Stimulated activated CD8-positive, alpha-beta memory T cell treated with anti-CD3 and anti-CD28 coated beads, Interleukin-15, amount 100 ng/mL, for 24 hours (primary cell): ENCODE data around the gene RBM38.

Experiments
- DNase-seq: peaks from one replicate; pipeline ENCODE4 v3.0.0-alpha.2; 2020; ENCODE audit warnings: low read depth

Gene RBM38

DNA sequence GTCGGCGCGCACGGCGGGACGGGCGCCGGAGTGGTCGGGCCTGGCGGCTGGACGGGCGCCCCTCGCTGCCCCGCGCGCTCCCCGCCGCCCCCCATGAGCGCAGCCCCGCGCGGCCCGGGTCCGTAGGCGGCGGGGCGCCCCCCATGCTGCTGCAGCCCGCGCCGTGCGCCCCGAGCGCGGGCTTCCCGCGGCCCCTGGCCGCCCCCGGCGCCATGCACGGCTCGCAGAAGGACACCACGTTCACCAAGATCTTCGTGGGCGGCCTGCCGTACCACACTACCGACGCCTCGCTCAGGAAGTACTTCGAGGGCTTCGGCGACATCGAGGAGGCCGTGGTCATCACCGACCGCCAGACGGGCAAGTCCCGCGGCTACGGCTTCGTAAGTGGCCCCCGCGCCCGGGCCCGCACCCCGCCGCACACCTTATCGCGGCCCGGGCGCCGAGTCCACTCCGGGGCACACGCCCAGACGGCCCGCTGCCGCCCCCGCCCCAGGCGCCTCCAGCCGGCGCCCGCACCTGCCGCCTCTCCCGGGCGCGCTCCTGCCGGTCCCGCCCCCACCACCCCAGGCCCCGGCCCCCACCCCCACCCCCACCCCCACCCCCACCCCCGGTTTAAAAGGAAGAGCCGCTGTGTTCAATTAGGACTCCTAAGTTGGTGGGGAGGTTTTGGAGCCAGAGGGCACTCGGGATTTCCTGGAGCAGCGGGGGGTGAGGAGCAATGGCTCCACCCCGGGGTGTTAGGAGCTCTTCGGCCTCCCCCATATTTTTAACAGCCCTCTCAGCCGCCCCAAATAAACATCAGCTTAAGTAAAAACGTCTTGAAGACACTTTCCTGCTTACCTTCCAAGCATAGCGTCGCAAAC, 474 bp downstream of the RBM38 start:
- DNase-seq: no peak

- DNase-seq: peak; percentile 39
These were observed 1.5 kb downstream of the RBM38 start for GRCh38 chr20:57392512-57393271.

GRCh38 chr20:57393321-57394120, 2.3 kb downstream of the RBM38 start:
- no peak for DNase-seq

GRCh38 chr20:57394121-57395082, 3.2 kb downstream of the RBM38 start:
- no peak for DNase-seq

GRCh38 chr20:57395111-57395966, 4.1 kb downstream of the RBM38 start:
- DNase-seq: no peak

- no peak for DNase-seq
These were observed 5.2 kb downstream of the RBM38 start for GRCh38 chr20:57396212-57396983.

DNA sequence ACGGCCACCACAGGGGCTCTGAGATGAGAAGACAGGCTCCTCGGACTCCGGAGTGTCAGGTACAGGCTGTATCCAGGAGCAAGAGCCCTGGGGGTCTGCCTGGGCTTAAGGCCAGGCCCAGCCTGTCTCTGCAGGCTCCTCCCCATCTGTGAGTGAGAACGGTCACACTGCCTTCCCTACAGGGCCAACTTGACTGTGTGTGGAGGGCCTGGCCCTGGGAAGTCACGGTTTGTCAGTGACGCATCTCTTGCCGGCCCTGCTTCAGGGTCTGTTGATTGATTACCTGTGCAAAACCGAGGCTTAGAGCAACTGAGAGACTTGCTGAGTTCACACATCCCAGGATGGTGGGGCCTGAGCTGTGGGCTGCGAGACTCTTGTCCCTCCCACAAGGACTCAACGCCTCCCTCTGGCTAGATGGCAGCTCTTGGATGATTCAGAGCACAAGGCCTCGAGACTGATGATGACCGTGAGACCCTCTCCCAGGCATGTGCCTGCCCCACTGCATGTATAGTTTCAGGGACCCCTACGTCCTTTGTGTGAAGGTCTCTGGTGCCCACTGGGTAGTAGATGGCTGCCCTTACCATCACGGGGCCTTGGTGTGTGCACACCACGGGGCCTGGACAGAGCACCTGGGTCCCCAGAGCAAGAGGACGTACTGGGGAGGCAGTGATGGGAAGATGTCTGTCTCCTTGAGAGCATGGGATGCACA, 5.9 kb downstream of the RBM38 start:
- DNase-seq: no peak

GRCh38 chr20:57397693-57398108, 6.5 kb downstream of the RBM38 start:
- DNase-seq: no peak

DNA sequence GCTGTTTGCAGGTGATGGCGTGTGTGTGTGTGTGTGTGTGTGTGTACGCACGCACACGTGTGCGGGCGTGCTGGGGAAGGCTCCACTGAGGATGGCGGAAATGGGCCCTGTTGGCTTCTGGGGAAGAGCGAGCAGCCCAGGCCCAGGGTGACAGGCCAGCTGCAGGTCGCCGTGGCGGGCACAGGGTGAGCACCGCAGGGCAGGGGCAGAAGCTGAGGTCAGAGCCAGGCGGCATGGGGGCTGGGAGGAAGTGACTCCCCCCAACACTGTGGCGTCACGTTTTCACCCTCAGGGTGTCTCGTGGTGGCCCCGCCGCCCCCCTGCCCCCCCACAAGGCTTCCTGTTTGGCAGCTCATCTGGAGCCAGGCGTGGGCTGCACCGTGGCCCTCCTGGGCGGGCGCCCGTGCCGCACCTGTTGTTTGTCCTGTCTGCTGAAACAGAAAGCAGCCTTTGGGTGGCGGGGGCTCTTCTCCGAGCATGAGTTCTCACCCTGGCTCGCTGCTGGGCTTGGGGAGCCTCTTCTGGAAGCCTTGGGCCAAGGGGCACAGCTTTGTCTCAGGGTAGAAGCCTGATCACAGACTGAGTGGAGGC, 7.1 kb downstream of the RBM38 start:
- DNase-seq: peak; percentile 58

DNA sequence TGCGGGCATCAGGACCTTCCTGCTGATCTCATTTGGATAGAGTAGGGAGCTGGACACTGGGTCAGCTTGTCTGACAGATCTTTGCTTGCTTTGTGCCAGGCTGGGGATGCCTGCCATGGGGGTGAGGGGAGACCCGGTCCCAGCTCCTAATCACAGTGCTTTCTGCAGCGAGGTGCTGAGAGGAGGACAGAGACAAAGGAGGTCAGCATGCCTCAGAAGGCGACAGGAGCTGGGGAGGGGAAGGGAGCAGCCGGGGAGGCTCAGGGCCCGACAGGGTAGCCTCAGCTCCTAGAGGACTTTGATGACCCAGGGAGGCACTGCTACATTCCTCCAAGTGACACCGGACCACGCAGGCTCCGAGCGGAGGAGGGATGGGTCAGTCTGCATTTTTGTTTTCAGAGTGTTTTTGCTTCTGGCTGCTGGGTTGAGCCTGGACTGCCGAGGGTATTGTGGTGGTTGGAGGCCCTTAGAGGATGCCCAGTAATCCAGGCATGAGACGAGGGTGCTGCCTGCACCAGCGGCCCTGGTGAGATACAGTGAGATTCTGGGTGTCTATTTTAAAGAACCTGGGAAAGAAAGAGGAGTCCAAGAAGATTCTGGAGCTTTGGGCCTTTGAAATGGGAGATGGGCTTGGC, 7.8 kb downstream of the RBM38 start:
- DNase-seq: no peak

GRCh38 chr20:57399587-57400155, 8.5 kb downstream of the RBM38 start:
- no peak for DNase-seq

GRCh38 chr20:57400231-57400701, 9.1 kb downstream of the RBM38 start:
- DNase-seq: no peak

DNA sequence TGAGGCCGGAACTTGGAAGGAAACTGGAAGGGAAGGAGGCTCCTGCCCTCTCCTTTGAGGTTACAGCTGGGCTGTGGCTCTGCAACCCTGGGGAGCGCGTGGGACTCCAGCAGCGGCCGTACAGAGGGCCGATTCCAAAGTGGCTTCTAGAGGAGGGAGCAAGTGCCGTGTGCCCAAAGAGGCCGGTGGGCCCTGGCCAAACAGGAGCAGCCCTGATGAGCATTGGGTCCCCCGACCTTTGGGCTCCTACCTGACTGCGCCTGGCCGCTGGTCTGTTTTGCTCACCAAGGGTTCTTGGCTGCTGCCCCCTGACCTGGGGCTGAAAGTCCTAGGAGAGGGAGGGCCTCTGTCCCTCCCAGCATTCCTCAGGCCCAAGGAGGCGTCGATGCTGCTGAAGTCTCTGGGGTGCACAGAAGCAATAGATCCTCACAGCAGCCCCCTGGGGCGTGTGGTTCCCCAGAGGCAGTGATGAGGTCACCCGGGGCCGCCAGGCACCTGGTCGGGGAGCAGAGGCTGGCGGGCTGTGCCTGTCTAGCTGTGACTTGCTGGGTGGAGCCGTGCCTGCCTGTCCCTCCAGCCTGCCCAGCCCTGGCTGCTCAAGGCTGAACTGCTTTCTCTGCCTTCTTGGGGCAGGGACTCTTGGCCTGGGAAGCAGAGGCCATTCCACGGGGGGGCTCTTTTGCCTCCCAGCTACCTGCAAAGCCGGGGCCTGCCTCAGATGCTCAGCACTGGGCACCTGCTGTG, 9.8 kb downstream of the RBM38 start:
- DNase-seq: no peak

- no peak for DNase-seq
These were observed 10.3 kb downstream of the RBM38 start for GRCh38 chr20:57401565-57401918.

DNA sequence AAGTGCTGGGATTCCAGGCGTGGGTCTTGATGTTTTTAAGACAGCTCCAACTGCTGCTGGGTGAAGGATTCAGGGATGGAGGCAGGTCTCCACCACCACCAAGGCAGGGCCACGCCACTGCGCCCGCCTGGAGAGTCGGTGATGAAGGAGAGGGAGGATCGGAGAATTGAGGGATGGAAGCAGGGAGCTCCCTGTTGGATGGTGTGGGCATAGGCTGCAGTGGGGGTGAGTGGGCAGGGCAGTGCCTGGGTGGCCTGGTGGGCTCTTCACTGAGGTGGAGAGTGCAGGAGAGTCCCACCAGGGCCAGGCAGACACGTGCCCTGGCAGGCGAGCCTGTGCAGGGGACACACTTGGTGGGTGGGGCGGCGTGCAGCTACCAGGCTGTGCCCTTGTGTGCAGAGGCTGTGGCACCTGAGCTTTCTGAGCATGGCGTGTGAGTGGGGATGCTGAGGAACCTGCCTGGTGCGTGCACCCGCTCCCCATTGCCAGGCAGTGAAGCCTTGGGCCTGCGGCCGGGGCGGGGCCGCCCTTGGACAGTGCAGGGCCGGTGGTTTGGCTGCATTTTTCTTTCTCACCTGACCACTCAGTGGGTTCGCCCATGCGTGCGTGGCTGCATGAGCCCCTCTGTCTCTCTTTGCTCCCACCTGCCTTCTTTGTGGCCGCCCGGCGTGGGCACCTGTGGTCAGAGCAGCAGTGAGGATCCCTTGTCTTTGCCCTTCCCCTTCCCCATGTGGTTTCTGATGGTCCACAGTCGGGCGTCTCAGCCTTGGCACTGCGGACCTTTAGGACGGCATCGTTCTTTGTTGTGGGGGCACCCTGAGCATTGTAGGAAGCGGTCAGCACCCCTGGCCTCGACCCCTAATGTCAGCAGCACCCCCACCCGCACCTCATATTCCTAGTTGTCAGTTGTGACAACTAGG, 11.3 kb downstream of the RBM38 start:
- DNase-seq: no peak

- DNase-seq: no peak
These were observed 12.0 kb downstream of the RBM38 start for GRCh38 chr20:57403216-57403615.
